Spleen (tissue), 7 donors: Measurements from ENCODE around the gene SORL1.

Experiments
- POLR2A ChIP-seq, 3 donors: fragments of 450-650 bp; IDR thresholded peaks; one replicate each; pipeline ENCODE4 v1.5.1; 2017; ENCODE audit warnings: antibody characterized with exemption in 3 of 3, mild to moderate bottlenecking in 1 of 3
- POLR2AphosphoS5 ChIP-seq, 3 donors: sonication (generic); formaldehyde crosslinking; IDR thresholded peaks; one replicate each; pipeline ENCODE4 v1.5.1; 2017; ENCODE audit warnings: antibody characterized with exemption in 3 of 3
- TF ChIP-seq, protein P1 (sequence below), 11 experiments: fragments of 200-600 bp in 7 of 11; fragments of 450-650 bp in 4 of 11; sonication (generic) in 4 of 11; IDR thresholded peaks in 8 of 11; conservative IDR thresholded peaks in 3 of 11; 1 replicate in 7 of 11; 2 replicates in 4 of 11; pipeline versions ENCODE4 v1.4.0 to v1.8.0; 2016 to 2021; ENCODE audit warnings: antibody characterized with exemption in 11 of 11, inconsistent platforms in 4 of 11, mild to moderate bottlenecking in 1 of 11
- donor health status: DM: no; HTN: no; CAD: no; lungs with moderate emphysema.
- donor health status: DM: no; HTN: no; CAD: no.
- donor health status: DM: no; HTN: no; CAD: no.

DNA sequence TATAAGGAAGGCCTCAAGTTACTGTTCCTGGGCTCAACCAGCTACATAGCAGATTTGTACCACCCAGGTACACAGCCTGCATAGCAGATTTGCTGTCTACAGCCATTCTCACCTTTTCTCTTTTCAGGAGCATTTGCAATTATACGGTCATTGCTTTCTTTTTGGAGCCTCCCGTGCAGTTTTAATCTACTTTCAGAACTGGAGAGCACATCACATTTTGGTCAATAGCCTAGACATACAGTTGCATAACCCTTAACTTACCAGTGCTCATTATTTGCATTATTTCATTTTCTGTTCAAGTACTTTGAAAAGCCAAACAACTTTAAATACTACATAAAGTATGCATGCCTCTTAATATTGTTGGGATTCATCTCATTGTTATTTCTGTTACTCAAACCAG, 151.2 kb downstream of the SORL1 start:
- TF ChIP-seq, protein P1, sequence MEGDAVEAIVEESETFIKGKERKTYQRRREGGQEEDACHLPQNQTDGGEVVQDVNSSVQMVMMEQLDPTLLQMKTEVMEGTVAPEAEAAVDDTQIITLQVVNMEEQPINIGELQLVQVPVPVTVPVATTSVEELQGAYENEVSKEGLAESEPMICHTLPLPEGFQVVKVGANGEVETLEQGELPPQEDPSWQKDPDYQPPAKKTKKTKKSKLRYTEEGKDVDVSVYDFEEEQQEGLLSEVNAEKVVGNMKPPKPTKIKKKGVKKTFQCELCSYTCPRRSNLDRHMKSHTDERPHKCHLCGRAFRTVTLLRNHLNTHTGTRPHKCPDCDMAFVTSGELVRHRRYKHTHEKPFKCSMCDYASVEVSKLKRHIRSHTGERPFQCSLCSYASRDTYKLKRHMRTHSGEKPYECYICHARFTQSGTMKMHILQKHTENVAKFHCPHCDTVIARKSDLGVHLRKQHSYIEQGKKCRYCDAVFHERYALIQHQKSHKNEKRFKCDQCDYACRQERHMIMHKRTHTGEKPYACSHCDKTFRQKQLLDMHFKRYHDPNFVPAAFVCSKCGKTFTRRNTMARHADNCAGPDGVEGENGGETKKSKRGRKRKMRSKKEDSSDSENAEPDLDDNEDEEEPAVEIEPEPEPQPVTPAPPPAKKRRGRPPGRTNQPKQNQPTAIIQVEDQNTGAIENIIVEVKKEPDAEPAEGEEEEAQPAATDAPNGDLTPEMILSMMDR (IDR thresholded peaks at IDR 0.05 in 8 of 11, conservative IDR thresholded peaks at IDR 0.05 in 3 of 11) = no peak
- TF ChIP-seq POLR2A (IDR thresholded peaks at IDR 0.05) (no peak), POLR2AphosphoS5 (IDR thresholded peaks at IDR 0.05) (no peak)
